KMS-11 (cell line): ENCODE measurements around the gene NT5C1A.

Experiments
- H2AFZ ChIP-seq: fragments of 200-600 bp; sonication (generic); 2 replicates; pipeline ENCODE4 v1.6.1; 2016; ENCODE audit warnings: antibody characterized with exemption, mixed run types, low read depth
- H3K27ac ChIP-seq: fragments of 200-600 bp; sonication (generic); 2 replicates; pipeline ENCODE4 v1.6.1; 2016; ENCODE audit warnings: mild to moderate bottlenecking, mixed run types
- H3K27me3 ChIP-seq: fragments of 200-600 bp; sonication (generic); 2 replicates; pipeline ENCODE4 v1.6.1; 2017; ENCODE audit warnings: mild to moderate bottlenecking, low read depth, mixed run types, moderate library complexity; ENCODE audit not compliant: insufficient read depth
- H3K36me3 ChIP-seq: fragments of 200-600 bp; sonication (generic); 2 replicates; pipeline ENCODE4 v1.6.1; 2017; ENCODE audit warnings: mild to moderate bottlenecking, mixed run types; ENCODE audit not compliant: insufficient read depth
- H3K4me1 ChIP-seq: fragments of 200-600 bp; sonication (generic); 2 replicates; pipeline ENCODE4 v1.6.1; 2016; ENCODE audit warnings: mild to moderate bottlenecking, low read depth, mixed run types; ENCODE audit not compliant: poor library complexity, severe bottlenecking
- H3K4me2 ChIP-seq: fragments of 200-600 bp; sonication (generic); 2 replicates; pipeline ENCODE4 v1.7.0; 2016; ENCODE audit warnings: mild to moderate bottlenecking, mixed run types
- H3K4me3 ChIP-seq: fragments of 200-600 bp; sonication (generic); IDR thresholded peaks from 2 replicates; pipeline ENCODE4 v1.6.1; 2017; ENCODE audit warnings: low read depth, low read length, mixed read lengths; ENCODE audit not compliant: insufficient read depth
- H3K79me2 ChIP-seq: fragments of 200-600 bp; sonication (generic); 2 replicates; pipeline ENCODE4 v1.6.1; 2016; ENCODE audit warnings: low read depth, mixed run types; ENCODE audit not compliant: insufficient read depth
- H3K9ac ChIP-seq: fragments of 200-600 bp; sonication (generic); 2 replicates; pipeline ENCODE4 v1.6.1; 2016; ENCODE audit warnings: mild to moderate bottlenecking, mixed run types
- H4K20me1 ChIP-seq: fragments of 200-600 bp; sonication (generic); 2 replicates; pipeline ENCODE4 v1.6.1; 2016; ENCODE audit warnings: mild to moderate bottlenecking, mixed run types; ENCODE audit not compliant: insufficient read depth
- CTCF ChIP-seq: fragments of 200-600 bp; sonication (generic); conservative IDR thresholded peaks from 2 replicates; pipeline ENCODE4 v1.6.1; 2017; ENCODE audit warnings: low read depth, mild to moderate bottlenecking, antibody characterized with exemption, low read length, moderate library complexity, mixed read lengths

The NT5C1A gene

GRCh38 chr1:39713557-39713956 lies 41.6 kb upstream of the NT5C1A start:
- no peak overlapping the region for H3K4me2 ChIP-seq
- no peak overlapping the region for H2AFZ ChIP-seq
- H3K27me3 ChIP-seq, result no peaks in the 10 kb centered on the region
- H3K4me1 ChIP-seq, result no peaks in the 10 kb centered on the region
- H3K4me3 ChIP-seq, result no peak overlapping the region
- H3K79me2 ChIP-seq, result no peaks in the 10 kb centered on the region
- no peaks in the 10 kb centered on the region for H4K20me1 ChIP-seq
- H3K36me3 ChIP-seq, result no peaks in the 10 kb centered on the region
- H3K9ac ChIP-seq, result no peak overlapping the region
- TF ChIP-seq CTCF, result no peak
- no peak overlapping the region for H3K27ac ChIP-seq

GRCh38 chr1:39711966-39712340 lies 40.0 kb upstream of the NT5C1A start:
- H2AFZ ChIP-seq, result no peak overlapping the region
- H3K27me3 ChIP-seq, result no peaks in the 10 kb centered on the region
- TF ChIP-seq CTCF, result no peak
- no peaks in the 10 kb centered on the region for H3K36me3 ChIP-seq
- no peak overlapping the region for H3K4me2 ChIP-seq
- H3K9ac ChIP-seq, result no peak overlapping the region
- no peak overlapping the region for H3K4me3 ChIP-seq
- H4K20me1 ChIP-seq, result no peaks in the 10 kb centered on the region
- H3K79me2 ChIP-seq, result no peaks in the 10 kb centered on the region
- no peaks in the 10 kb centered on the region for H3K4me1 ChIP-seq
- H3K27ac ChIP-seq, result no peak overlapping the region

- no peaks in the 10 kb centered on the region for H3K4me1 ChIP-seq
- H3K27me3 ChIP-seq, result no peaks in the 10 kb centered on the region
- no peaks in the 10 kb centered on the region for H3K36me3 ChIP-seq
- no peak for TF ChIP-seq CTCF
- H3K27ac ChIP-seq, result no peak overlapping the region
- no peak overlapping the region for H3K9ac ChIP-seq
- no peaks in the 10 kb centered on the region for H3K79me2 ChIP-seq
- H3K4me3 ChIP-seq, result no peak overlapping the region
- H4K20me1 ChIP-seq, result no peaks in the 10 kb centered on the region
- H3K4me2 ChIP-seq, result no peak overlapping the region
- no peak overlapping the region for H2AFZ ChIP-seq
Measured at GRCh38 chr1:39711104-39711965, 39.4 kb upstream of the NT5C1A start.

- no peak for TF ChIP-seq CTCF
- no peak overlapping the region for H3K9ac ChIP-seq
- H3K27ac ChIP-seq, result no peak overlapping the region
- H3K27me3 ChIP-seq, result no peaks in the 10 kb centered on the region
- H2AFZ ChIP-seq, result no peak overlapping the region
- no peaks in the 10 kb centered on the region for H3K4me1 ChIP-seq
- H3K36me3 ChIP-seq, result no peaks in the 10 kb centered on the region
- H3K4me3 ChIP-seq, result no peak overlapping the region
- no peaks in the 10 kb centered on the region for H3K79me2 ChIP-seq
- H4K20me1 ChIP-seq, result no peaks in the 10 kb centered on the region
- H3K4me2 ChIP-seq, result no peak overlapping the region
Measured at GRCh38 chr1:39707506-39707905, 35.6 kb upstream of the NT5C1A start.
